Right lobe of liver (tissue), 6 donors: ENCODE data around the gene SLC25A47. TPM values are rescaled to one million over a fixed set of nuclear protein-coding genes. Genes with fewer than 3 reads are reported as not detected.

Source experiments
- ATAC-seq, 4 donors: fragments of 200-7000 bp; cut with Tn5 transposase; one replicate each; pipeline ENCODE4 v1.9.1; 2020; ENCODE audit warnings: mild to moderate bottlenecking in 4 of 4, moderate library complexity in 4 of 4
- DNase-seq, 3 donors: peaks; one replicate each; pipeline ENCODE4 v3.0.0-alpha.2; 2020
- H3K27ac ChIP-seq, 3 donors: fragments of 200-600 bp; one replicate each; pipeline ENCODE4 v1.8.0; 2022
- H3K27me3 ChIP-seq, 2 donors: fragments of 200-600 bp; one replicate each; pipeline ENCODE4 v1.8.0; 2022
- H3K36me3 ChIP-seq, 4 donors: fragments of 200-600 bp; sonication (generic) in 1 of 4; one replicate each; pipeline versions ENCODE4 v1.5.1 to v1.8.0; 2017 to 2022; ENCODE audit warnings: control low read depth in 1 of 4
- H3K4me1 ChIP-seq, 4 donors: fragments of 200-600 bp; sonication (generic) in 1 of 4; one replicate each; pipeline versions ENCODE4 v1.5.1 to v1.8.0; 2017 to 2022; ENCODE audit warnings: control low read depth in 1 of 4
- H3K4me3 ChIP-seq, 3 donors: fragments of 200-600 bp; one replicate each; pipeline ENCODE4 v1.8.0; 2022
- H3K9me3 ChIP-seq, 4 donors: fragments of 200-600 bp; sonication (generic) in 1 of 4; one replicate each; pipeline versions ENCODE4 v1.5.1 to v1.8.0; 2017 to 2022; ENCODE audit warnings: control low read depth in 1 of 4
- POLR2A ChIP-seq: fragments of 450-650 bp; IDR thresholded peaks from one replicate; pipeline ENCODE4 v1.6.1; 2017; ENCODE audit warnings: antibody characterized with exemption, mild to moderate bottlenecking
- WGBS: methylation state at CpG from one replicate; pipeline ENCODE4 v1.1.6; 2018; ENCODE audit warnings: low coverage, low lambda C conversion rate; ENCODE audit not compliant: insufficient coverage; ENCODE audit errors: missing lambda C conversion rate; 5-methylcytosine and 5-hydroxymethylcytosine counted together
- intact Hi-C, 2 donors: fragments of 100-400 bp; cut with DNase I; formaldehyde crosslinking; loops; one replicate each; pipeline versions ENCODE4 v1.11.2 to v1.14.1; 2022
- total RNA-seq, 6 experiments: library from RNA; depleted of rRNA in 2 of 6; stranded (reverse); fragments of >200 nt in 2 of 6; fragmentation: NEBNext Ultra II Directional in 3 of 6; extraction: Animal tissue kit (Norgen Biotek cat#: 25700) in 3 of 6; gene quantifications; one replicate each; pipeline versions ENCODE4 v1.1.0 to v1.2.4, GENCODE V29; 2016 to 2023
- TF ChIP-seq, protein P1 (sequence below), 4 donors: fragments of 200-600 bp in 3 of 4; fragments of 450-650 bp in 1 of 4; IDR thresholded peaks; one replicate each; pipeline versions ENCODE4 v1.5.1 to v1.8.0; 2016 to 2022; ENCODE audit warnings: antibody characterized with exemption in 4 of 4, mild to moderate bottlenecking in 2 of 4
- donor health status: DM: no; HTN: yes; CAD: no.
- donor health status: DM: no; HTN: no; CAD: no.
- donor health status: DM: no; HTN: no; CAD: no.
- donor health status: DM: no; HTN: yes; CAD: no.
- donor health status: DM: no; HTN: yes; CAD: no.

SLC25A47 gene
- total RNA-seq, 6 experiments from 2014 or later: 74.8 to 378 (median 229) TPM

GRCh38 chr14:100297320-100298300 is 25.5 kb upstream of the SLC25A47 start:
- H3K4me3 ChIP-seq: no peak overlapping the region
- 46% methylated on average over 8 of the region's 30 CpGs for WGBS
- TF ChIP-seq POLR2A: no peak
- TF ChIP-seq, protein P1, sequence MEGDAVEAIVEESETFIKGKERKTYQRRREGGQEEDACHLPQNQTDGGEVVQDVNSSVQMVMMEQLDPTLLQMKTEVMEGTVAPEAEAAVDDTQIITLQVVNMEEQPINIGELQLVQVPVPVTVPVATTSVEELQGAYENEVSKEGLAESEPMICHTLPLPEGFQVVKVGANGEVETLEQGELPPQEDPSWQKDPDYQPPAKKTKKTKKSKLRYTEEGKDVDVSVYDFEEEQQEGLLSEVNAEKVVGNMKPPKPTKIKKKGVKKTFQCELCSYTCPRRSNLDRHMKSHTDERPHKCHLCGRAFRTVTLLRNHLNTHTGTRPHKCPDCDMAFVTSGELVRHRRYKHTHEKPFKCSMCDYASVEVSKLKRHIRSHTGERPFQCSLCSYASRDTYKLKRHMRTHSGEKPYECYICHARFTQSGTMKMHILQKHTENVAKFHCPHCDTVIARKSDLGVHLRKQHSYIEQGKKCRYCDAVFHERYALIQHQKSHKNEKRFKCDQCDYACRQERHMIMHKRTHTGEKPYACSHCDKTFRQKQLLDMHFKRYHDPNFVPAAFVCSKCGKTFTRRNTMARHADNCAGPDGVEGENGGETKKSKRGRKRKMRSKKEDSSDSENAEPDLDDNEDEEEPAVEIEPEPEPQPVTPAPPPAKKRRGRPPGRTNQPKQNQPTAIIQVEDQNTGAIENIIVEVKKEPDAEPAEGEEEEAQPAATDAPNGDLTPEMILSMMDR (IDR thresholded peaks at IDR 0.05): no peak
- no peaks in the 10 kb centered on the region for H3K27me3 ChIP-seq
- H3K27ac ChIP-seq: no peak overlapping the region
- no peaks in the 10 kb centered on the region for H3K36me3 ChIP-seq
- intact Hi-C loops: no loop called here
- peak in 2 of 3 donors; percentile 45 to 70 for DNase-seq
- no peaks in the 10 kb centered on the region for H3K9me3 ChIP-seq
- ATAC-seq: peak; percentile 64 to 87 (median 74)
- no peaks in the 10 kb centered on the region for H3K4me1 ChIP-seq

- TF ChIP-seq, protein P1 (IDR thresholded peaks at IDR 0.05): no peak
- TF ChIP-seq POLR2A: no peak
- intact Hi-C loops: no loop called here
Measured at GRCh38 chr14:100298551-100299237, 24.4 kb upstream of the SLC25A47 start.

GRCh38 chr14:100299238-100299560 is 23.9 kb upstream of the SLC25A47 start:
- no peaks in the 10 kb centered on the region for H3K27me3 ChIP-seq
- H3K4me1 ChIP-seq: no peaks in the 10 kb centered on the region
- peak in 2 of 3 donors; percentile 6 to 32 for DNase-seq
- no peak overlapping the region for H3K27ac ChIP-seq
- H3K36me3 ChIP-seq: no peaks in the 10 kb centered on the region
- intact Hi-C loops: no loop called here
- H3K9me3 ChIP-seq: no peaks in the 10 kb centered on the region
- WGBS: no CpG with 5 or more reads among the region's 6 CpGs
- ATAC-seq: no peak
- H3K4me3 ChIP-seq: no peak overlapping the region
- no peak for TF ChIP-seq POLR2A
- TF ChIP-seq, protein P1 (IDR thresholded peaks at IDR 0.05): no peak

More at GRCh38 chr14:100298551-100299237, 24.4 kb upstream of the SLC25A47 start:
- DNase-seq (peak in 2 of 3 donors; percentile 10 to 35), ATAC-seq (no peak)
- no peaks in the 10 kb centered on the region for H3K4me1 ChIP-seq
- no peaks in the 10 kb centered on the region for H3K36me3 ChIP-seq
- H3K4me3 ChIP-seq: no peak overlapping the region
- H3K9me3 ChIP-seq: no peaks in the 10 kb centered on the region
- H3K27me3 ChIP-seq: no peaks in the 10 kb centered on the region
- H3K27ac ChIP-seq: no peak overlapping the region
- 80% methylated on average over 5 of the region's 14 CpGs for WGBS

DNA sequence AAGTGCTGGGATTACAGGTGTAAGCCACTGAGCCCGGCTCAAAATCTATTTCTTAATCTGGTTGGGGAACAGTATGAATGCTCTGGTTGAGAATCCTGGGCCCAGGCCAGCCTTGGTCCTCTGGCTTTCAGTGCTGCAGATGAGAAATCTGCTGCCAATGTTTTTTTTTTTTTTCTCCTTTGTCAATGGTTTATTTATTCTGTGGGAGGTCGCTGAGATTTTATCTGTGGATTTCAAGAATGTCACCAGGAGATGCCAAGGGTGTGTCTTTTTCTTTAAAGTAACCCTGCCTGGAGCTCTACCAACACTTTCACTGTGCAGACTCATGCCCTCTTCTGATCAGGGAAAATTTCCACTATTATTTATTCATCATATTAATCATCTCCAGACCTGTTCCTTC is 20.5 kb upstream of the SLC25A47 start:
- no peak overlapping the region for H3K27ac ChIP-seq
- H3K4me1 ChIP-seq: peaks cover 0 to 13% (median 2%) of the 10 kb centered on the region in 4 donors
- 29% methylated on average over 2 of the region's 2 CpGs for WGBS
- H3K27me3 ChIP-seq: no peaks in the 10 kb centered on the region
- no peaks in the 10 kb centered on the region for H3K9me3 ChIP-seq
- ATAC-seq (no peak), DNase-seq (no peak)
- H3K36me3 ChIP-seq: no peaks in the 10 kb centered on the region
- intact Hi-C loops: loop anchor here (5.0 to 10.0 kb wide), 2 partner anchors 72 to 75 kb away; partner anchors contain the start of gene WDR25 (in 2 of the 2)
- TF ChIP-seq POLR2A: no peak
- TF ChIP-seq, protein P1 (IDR thresholded peaks at IDR 0.05): no peak
- H3K4me3 ChIP-seq: no peak overlapping the region
